Glomerular visceral epithelial cell (primary cell): ENCODE measurements around the gene MSH4.
"Not testable (repeated sequence)": the region's sequence is repeated elsewhere in the genome, so short reads cannot be mapped to it uniquely, and the experiment has no call there.

ENCODE experiments used
- DNase-seq: peaks from one replicate; pipeline ENCODE4 v3.0.0-alpha.2; 2016; ENCODE audit errors: extremely low spot score

Gene MSH4

DNA sequence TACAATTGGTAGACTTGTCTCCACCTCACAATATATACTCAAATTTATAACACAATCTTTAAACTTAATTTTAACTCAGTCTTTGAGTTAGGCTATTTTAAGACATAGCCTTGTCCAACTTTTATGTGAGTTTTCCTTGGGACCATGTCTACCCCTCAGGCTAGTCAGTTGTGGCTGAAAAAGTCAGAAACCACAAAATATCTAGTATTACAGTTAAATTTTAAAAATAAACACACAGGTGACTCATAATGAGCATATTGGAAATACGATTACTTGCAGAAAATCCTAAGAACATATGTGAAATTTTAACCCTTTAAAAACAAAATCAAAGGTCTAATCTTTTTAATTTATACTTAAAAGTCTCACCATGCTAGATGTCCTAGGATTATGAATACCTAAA is 140.4 kb downstream of the MSH4 start:
- no peak for DNase-seq

- DNase-seq: not testable (repeated sequence)
Observed at GRCh38 chr1:75943037-75943436, 146.4 kb downstream of the MSH4 start.

- no peak for DNase-seq
Observed at GRCh38 chr1:75950176-75950575, 153.5 kb downstream of the MSH4 start.

DNA sequence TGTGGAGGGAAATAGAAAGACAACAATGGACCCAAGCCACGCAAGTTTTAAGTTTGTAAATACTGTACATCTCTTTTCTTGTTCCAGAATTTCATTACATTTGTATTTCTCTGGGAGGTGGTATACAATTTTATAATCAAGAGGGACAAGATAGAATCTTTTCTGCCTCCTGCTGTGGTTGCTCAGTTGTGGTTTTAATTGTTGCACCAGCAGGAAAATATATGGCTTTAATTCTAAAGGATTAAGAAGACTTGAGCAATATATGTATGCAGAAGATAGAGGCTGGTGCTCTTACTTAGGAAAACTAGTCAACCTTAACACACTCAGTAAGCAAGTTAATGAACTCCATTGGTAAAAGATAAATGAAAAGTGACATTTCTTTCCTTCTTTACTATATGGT is 155.3 kb downstream of the MSH4 start:
- DNase-seq: no peak

GRCh38 chr1:75953461-75953860 is 156.8 kb downstream of the MSH4 start:
- peak; percentile 77 for DNase-seq

DNA sequence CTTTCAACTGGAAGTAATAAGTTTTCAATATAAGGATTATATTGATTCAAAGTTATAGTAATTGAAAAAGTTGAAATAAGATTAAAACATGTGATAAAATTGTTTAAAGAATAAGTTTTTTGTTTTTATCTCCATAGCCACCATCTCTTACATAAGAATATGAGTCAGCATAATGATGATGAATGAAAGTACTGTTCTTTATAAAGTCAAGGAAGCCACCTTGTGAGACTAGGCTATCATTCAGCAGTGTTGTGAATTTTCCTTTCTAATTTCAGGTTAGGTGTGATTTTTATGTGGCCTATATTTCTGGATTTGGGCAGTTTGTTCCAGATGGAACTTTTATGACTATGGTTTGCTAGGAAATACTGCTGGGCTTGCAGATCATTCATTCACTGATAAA is 157.9 kb downstream of the MSH4 start:
- no peak for DNase-seq
